DND-41 (cell line): Measurements from ENCODE around the gene TREM1.

Experiments used
- ATAC-seq: fragments of 200-7000 bp; cut with Tn5 transposase; 3 replicates; pipeline ENCODE4 v1.9.1; 2021; ENCODE audit warnings: low read depth; ENCODE audit not compliant: insufficient read depth
- DNase-seq: peaks from one replicate; pipeline ENCODE4 v3.0.0-alpha.2; 2020
- H2AFZ ChIP-seq: 2 replicates; pipeline ENCODE4 v1.6.0; 2012; ENCODE audit warnings: low read depth, low read length
- H3K27ac ChIP-seq: 2 replicates; pipeline ENCODE4 v1.5.1; 2012; ENCODE audit warnings: low read length, inconsistent platforms
- H3K27me3 ChIP-seq: fragments of 200-600 bp; sonication (generic); 2 replicates; pipeline ENCODE4 v1.6.0; 2012; ENCODE audit warnings: low read length, mild to moderate bottlenecking, inconsistent platforms; ENCODE audit not compliant: insufficient read depth, poor library complexity
- H3K36me3 ChIP-seq: 2 replicates; pipeline ENCODE4 v1.5.1; 2012; ENCODE audit warnings: low read length, inconsistent platforms; ENCODE audit not compliant: insufficient read depth
- H3K4me1 ChIP-seq: 2 replicates; pipeline ENCODE4 v1.5.1; 2012; ENCODE audit warnings: mild to moderate bottlenecking, low read length; ENCODE audit not compliant: insufficient read depth
- H3K4me2 ChIP-seq: 2 replicates; pipeline ENCODE4 v1.6.0; 2012; ENCODE audit warnings: mild to moderate bottlenecking, moderate library complexity, low read length, inconsistent platforms; ENCODE audit not compliant: insufficient read depth
- H3K4me3 ChIP-seq, 2 experiments: fragments of 200-600 bp in 1 of 2; shearing (Covaris generic) in 1 of 2; 2 replicates each; pipeline ENCODE4 v1.5.1; 2012 to 2016; ENCODE audit warnings: inconsistent platforms in 2 of 2, low read length in 2 of 2, mild to moderate bottlenecking in 2 of 2, low read depth in 1 of 2, moderate library complexity in 1 of 2
- H3K79me2 ChIP-seq: 2 replicates; pipeline ENCODE4 v1.6.0; 2012; ENCODE audit warnings: low read length, inconsistent platforms; ENCODE audit not compliant: insufficient read depth
- H3K9ac ChIP-seq: 2 replicates; pipeline ENCODE4 v1.6.0; 2012; ENCODE audit warnings: low read depth, mild to moderate bottlenecking, inconsistent platforms, low read length, moderate library complexity
- H3K9me3 ChIP-seq: 2 replicates; pipeline ENCODE4 v1.5.1; 2012; ENCODE audit warnings: low read length, moderate library complexity, mild to moderate bottlenecking, inconsistent platforms; ENCODE audit not compliant: insufficient read depth, severe bottlenecking
- H4K20me1 ChIP-seq: 2 replicates; pipeline ENCODE4 v1.6.0; 2012; ENCODE audit warnings: low read length; ENCODE audit not compliant: insufficient read depth
- EZH2 ChIP-seq: IDR thresholded peaks from 3 replicates; pipeline ENCODE4 v1.6.1; 2012; ENCODE audit warnings: borderline replicate concordance, low read depth, mild to moderate bottlenecking, moderate library complexity, low read length, inconsistent platforms; ENCODE audit not compliant: severe bottlenecking
- TF ChIP-seq, protein P1 (sequence below): IDR thresholded peaks from 2 replicates; pipeline ENCODE4 v1.5.1; 2012; ENCODE audit warnings: borderline replicate concordance, low read length, moderate library complexity, mild to moderate bottlenecking; ENCODE audit not compliant: poor library complexity, severe bottlenecking; ENCODE audit errors: extremely low read depth

Gene TREM1

GRCh38 chr6:41229721-41230120, 56.8 kb downstream of the TREM1 start:
- no peak overlapping the region for H3K4me2 ChIP-seq
- no peaks in the 10 kb centered on the region for H3K4me1 ChIP-seq
- no peaks in the 10 kb centered on the region for H3K9me3 ChIP-seq
- no peaks in the 10 kb centered on the region for H3K27me3 ChIP-seq
- TF ChIP-seq, protein P1, sequence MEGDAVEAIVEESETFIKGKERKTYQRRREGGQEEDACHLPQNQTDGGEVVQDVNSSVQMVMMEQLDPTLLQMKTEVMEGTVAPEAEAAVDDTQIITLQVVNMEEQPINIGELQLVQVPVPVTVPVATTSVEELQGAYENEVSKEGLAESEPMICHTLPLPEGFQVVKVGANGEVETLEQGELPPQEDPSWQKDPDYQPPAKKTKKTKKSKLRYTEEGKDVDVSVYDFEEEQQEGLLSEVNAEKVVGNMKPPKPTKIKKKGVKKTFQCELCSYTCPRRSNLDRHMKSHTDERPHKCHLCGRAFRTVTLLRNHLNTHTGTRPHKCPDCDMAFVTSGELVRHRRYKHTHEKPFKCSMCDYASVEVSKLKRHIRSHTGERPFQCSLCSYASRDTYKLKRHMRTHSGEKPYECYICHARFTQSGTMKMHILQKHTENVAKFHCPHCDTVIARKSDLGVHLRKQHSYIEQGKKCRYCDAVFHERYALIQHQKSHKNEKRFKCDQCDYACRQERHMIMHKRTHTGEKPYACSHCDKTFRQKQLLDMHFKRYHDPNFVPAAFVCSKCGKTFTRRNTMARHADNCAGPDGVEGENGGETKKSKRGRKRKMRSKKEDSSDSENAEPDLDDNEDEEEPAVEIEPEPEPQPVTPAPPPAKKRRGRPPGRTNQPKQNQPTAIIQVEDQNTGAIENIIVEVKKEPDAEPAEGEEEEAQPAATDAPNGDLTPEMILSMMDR, result no peak
- TF ChIP-seq EZH2, result no peak
- no peak overlapping the region for H3K9ac ChIP-seq
- no peak overlapping the region for H3K27ac ChIP-seq
- no peak overlapping the region for H2AFZ ChIP-seq
- no peaks in the 10 kb centered on the region for H4K20me1 ChIP-seq
- H3K79me2 ChIP-seq, result no peaks in the 10 kb centered on the region
- ATAC-seq, result no peak
- H3K4me3 ChIP-seq, result no peak overlapping the region
- no peaks in the 10 kb centered on the region for H3K36me3 ChIP-seq
- DNase-seq, result no peak

GRCh38 chr6:41228616-41229015, 57.9 kb downstream of the TREM1 start:
- Histone ChIP-seq H3K9ac (no peak overlapping the region), H3K4me3 (no peak overlapping the region), H3K27me3 (no peaks in the 10 kb centered on the region), H3K9me3 (no peaks in the 10 kb centered on the region), H3K4me1 (no peaks in the 10 kb centered on the region), H3K36me3 (no peaks in the 10 kb centered on the region), H4K20me1 (no peaks in the 10 kb centered on the region), H3K79me2 (no peaks in the 10 kb centered on the region), H3K4me2 (no peak overlapping the region), H2AFZ (no peak overlapping the region), H3K27ac (no peak overlapping the region)
- no peak for DNase-seq
- no peak for TF ChIP-seq EZH2
- TF ChIP-seq, protein P1, result peak; percentile 19
- no peak for ATAC-seq

DNA sequence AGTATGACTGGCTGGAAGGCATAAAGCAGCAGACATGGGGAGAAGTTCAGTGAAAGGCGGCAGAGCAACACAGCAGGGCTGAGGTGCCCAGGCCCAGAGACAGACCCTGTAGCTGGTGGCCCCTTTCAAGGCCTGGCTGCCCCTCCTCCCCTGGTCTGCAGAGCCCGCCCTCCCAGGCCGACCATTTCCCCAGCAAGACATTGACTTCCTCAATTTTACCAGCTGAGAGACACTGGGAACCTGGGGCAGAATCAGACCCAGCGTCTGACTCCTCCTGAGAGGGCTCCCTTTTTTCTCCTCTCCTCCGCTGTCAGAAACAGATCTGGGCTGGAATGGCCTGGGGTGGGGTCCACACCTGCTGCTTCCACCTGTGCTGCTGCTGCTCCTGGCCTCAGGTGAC, 58.4 kb downstream of the TREM1 start, which contains the start of gene TREML4:
TREML4 (plus strand) TSS at position 254 of the 400 bp plus-strand sequence; CDS start at position 333, 79 bp downstream.
- H3K4me1 ChIP-seq, result peaks cover 2% of the 10 kb centered on the region; the same call in 1 of the 2 replicates
- H3K9me3 ChIP-seq, result no peaks in the 10 kb centered on the region
- no peaks in the 10 kb centered on the region for H3K36me3 ChIP-seq
- H4K20me1 ChIP-seq, result no peaks in the 10 kb centered on the region
- ATAC-seq, result no peak
- no peak within 1 kb of the TSS for H2AFZ ChIP-seq
- H3K4me2 ChIP-seq, result no peak within 1 kb of the TSS
- no peak within 1 kb of the TSS for H3K4me3 ChIP-seq
- H3K27me3 ChIP-seq, result no peaks in the 10 kb centered on the region
- H3K79me2 ChIP-seq, result no peaks in the 10 kb centered on the region
- H3K27ac ChIP-seq, result no peak within 1 kb of the TSS
- no peak within 1 kb of the TSS for H3K9ac ChIP-seq
- no peak for DNase-seq
- TF ChIP-seq, protein P1, result no peak
- TF ChIP-seq EZH2, result no peak

DNA sequence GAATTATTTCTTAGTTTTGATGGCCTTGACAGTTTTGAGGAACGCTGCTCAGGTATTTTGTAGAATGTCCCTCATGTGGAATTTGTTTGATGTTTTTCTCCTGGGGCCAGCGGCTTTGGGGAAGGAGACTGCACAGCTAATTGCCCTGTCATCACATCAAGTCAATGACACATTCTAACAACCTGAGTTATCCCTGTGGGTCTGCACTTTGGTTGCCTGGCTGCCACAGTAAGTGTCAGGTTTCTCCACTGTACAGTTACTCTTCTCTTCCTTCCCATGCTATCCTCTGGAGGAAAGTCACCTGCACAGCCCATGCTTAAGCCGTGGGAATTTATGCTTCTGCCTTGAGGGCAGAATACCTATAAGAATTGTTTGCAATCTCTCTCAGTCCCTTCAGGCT, 59.7 kb downstream of the TREM1 start:
- Histone ChIP-seq H3K36me3 (no peaks in the 10 kb centered on the region), H3K27me3 (no peaks in the 10 kb centered on the region), H3K9me3 (no peaks in the 10 kb centered on the region), H4K20me1 (no peaks in the 10 kb centered on the region), H3K4me2 (no peak overlapping the region), H3K9ac (no peak overlapping the region), H3K4me3 (no peak overlapping the region), H3K27ac (no peak overlapping the region), H3K4me1 (peaks cover 16% of the 10 kb centered on the region), H2AFZ (no peak overlapping the region), H3K79me2 (no peaks in the 10 kb centered on the region)
- ATAC-seq (no peak), DNase-seq (no peak)
- TF ChIP-seq, protein P1, result no peak
- TF ChIP-seq EZH2, result no peak
